Mucosa of stomach (tissue), 1 donor: ENCODE data around the gene OR11G2.
"Not testable (repeated sequence)": the region's sequence is repeated elsewhere in the genome, so short reads cannot be mapped to it uniquely, and the experiment has no call there.

Experiments used
- H3K27me3 ChIP-seq: one replicate; pipeline ENCODE4 v1.7.0; 2013; ENCODE audit warnings: mild to moderate bottlenecking, low read length; ENCODE audit not compliant: control insufficient read depth, insufficient read depth
- H3K36me3 ChIP-seq: one replicate; pipeline ENCODE4 v1.7.0; 2013; ENCODE audit warnings: low read length; ENCODE audit not compliant: control insufficient read depth, insufficient read depth
- H3K4me1 ChIP-seq: one replicate; pipeline ENCODE4 v1.7.0; 2013; ENCODE audit warnings: mild to moderate bottlenecking, low read length; ENCODE audit not compliant: control insufficient read depth, insufficient read depth
- H3K4me3 ChIP-seq: one replicate; pipeline ENCODE4 v1.7.0; 2013; ENCODE audit warnings: low read length
- H3K9ac ChIP-seq: one replicate; pipeline ENCODE4 v1.7.0; 2013; ENCODE audit warnings: mild to moderate bottlenecking, low read length, moderate library complexity
- H3K9me3 ChIP-seq: one replicate; pipeline ENCODE4 v1.7.0; 2013; ENCODE audit warnings: mild to moderate bottlenecking, low read length, moderate library complexity; ENCODE audit not compliant: control insufficient read depth
- donor health status: Pancreatic carcinoma.

The OR11G2 gene, protein sequence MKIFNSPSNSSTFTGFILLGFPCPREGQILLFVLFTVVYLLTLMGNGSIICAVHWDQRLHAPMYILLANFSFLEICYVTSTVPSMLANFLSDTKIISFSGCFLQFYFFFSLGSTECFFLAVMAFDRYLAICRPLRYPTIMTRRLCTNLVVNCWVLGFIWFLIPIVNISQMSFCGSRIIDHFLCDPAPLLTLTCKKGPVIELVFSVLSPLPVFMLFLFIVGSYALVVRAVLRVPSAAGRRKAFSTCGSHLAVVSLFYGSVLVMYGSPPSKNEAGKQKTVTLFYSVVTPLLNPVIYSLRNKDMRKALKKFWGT

DNA sequence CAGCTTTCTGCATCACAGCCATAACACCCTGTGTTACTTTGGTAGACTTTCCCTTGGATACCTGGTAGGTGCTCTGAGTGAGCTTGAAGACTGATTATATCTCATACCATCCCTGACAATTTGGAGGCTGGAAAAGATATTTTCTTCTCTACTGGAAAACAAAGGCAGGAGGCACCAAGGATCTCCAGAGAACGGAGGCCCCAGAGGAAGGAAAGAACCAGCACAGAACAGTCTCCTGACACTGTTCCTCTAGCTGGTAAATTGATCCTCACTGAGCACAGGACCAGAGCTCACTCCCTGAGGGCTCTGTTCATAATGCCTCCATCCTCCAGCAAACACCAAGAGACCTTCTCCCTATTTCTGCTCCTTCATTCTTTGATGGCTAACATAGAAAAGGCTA is at the start of gene OR11G2:
Gene OR11G2, plus strand, starts transcription at position 301 of the 400 bp plus-strand sequence. CDS start 6,542 bp downstream, outside the sequence.
- Histone ChIP-seq H3K9me3 (no peaks in the 10 kb centered on the region), H3K4me3 (no peak within 1 kb of the TSS)

DNA sequence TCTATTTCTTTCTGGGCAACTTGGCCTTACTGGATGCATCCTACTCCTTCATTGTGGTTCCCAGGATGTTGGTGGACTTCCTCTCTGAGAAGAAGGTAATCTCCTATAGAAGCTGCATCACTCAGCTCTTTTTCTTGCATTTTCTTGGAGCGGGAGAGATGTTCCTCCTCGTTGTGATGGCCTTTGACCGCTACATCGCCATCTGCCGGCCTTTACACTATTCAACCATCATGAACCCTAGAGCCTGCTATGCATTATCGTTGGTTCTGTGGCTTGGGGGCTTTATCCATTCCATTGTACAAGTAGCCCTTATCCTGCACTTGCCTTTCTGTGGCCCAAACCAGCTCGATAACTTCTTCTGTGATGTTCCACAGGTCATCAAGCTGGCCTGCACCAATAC is 46.8 kb upstream of the OR11G2 start:
- Histone ChIP-seq H3K4me3 (no peak overlapping the region), H3K4me1 (no peaks in the 10 kb centered on the region), H3K36me3 (no peaks in the 10 kb centered on the region), H3K9me3 (no peaks in the 10 kb centered on the region), H3K27me3 (no peaks in the 10 kb centered on the region), H3K9ac (no peak overlapping the region)

More for the DNA sequence above, at the start of gene OR11G2:
- no peaks in the 10 kb centered on the region for H3K4me1 ChIP-seq
- H3K36me3 ChIP-seq, result no peaks in the 10 kb centered on the region
- no peaks in the 10 kb centered on the region for H3K27me3 ChIP-seq
- H3K9ac ChIP-seq, result no peak within 1 kb of the TSS

DNA sequence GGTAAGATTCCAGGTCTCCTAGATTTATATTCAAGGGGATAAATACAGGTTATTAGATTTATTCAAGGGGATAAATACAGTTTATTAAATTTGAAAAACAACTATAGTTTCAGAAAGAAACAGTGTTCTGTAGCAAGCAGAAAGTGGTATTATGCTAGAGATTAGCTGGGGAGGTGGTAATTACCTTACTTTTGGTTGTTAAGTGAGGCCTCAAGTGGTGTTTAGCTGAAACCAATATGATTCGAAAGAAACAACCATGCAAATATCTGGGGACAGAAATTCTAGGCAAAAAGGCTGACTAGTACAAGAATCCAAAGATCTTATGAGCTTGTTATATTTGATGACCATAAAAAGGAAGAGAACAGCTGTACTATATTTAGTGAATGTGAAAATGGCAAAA is 45.9 kb upstream of the OR11G2 start:
- Histone ChIP-seq H3K27me3 (no peaks in the 10 kb centered on the region), H3K36me3 (no peaks in the 10 kb centered on the region), H3K4me1 (no peaks in the 10 kb centered on the region), H3K9me3 (no peaks in the 10 kb centered on the region), H3K4me3 (no peak overlapping the region), H3K9ac (no peak overlapping the region)

DNA sequence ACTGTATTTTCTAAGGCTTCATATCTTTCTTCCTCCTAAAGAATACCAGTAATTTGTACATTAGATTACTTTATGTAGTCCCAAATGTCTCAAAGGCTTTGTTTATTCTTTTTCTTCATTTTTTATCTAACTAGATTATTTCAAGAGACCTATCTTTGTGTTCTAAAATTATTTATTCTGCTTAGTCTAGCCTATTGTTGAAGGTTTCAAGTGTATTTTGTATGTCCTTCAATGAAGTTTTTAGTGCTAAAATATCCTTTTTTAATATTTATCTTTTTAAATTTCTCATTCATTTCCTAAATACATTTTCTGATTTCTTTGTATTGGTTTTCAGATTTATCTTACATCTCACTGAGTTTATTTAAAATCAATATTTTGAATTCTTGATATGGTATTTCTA is 26.2 kb upstream of the OR11G2 start:
- H3K36me3 ChIP-seq, result no peaks in the 10 kb centered on the region
- H3K9me3 ChIP-seq, result no peaks in the 10 kb centered on the region
- H3K9ac ChIP-seq, result no peak overlapping the region
- H3K27me3 ChIP-seq, result no peaks in the 10 kb centered on the region
- no peaks in the 10 kb centered on the region for H3K4me1 ChIP-seq
- H3K4me3 ChIP-seq, result no peak overlapping the region

DNA sequence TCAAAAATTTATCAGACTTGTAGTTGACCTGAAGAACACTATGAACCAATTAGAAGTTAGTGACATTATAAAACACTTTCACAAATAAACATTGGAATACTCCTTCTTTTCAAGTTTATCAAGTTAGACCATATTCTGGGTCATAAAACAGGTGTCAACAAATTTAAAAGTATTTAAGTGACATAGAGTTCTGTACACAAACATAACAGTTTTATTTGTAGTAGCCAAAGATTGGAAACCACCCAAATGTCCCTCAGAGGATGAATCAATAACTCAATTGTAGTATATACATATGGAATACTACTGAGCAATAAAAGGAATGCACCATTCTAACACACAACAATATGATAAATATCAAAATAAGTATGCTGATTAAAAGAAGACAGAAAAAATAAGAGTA is 23.6 kb upstream of the OR11G2 start:
- no peak overlapping the region for H3K4me3 ChIP-seq
- no peaks in the 10 kb centered on the region for H3K36me3 ChIP-seq
- H3K9me3 ChIP-seq, result no peaks in the 10 kb centered on the region
- no peaks in the 10 kb centered on the region for H3K27me3 ChIP-seq
- no peaks in the 10 kb centered on the region for H3K4me1 ChIP-seq
- H3K9ac ChIP-seq, result no peak overlapping the region

GRCh38 chr14:20169852-20170251 is 20.8 kb upstream of the OR11G2 start:
- not testable (repeated sequence) for H3K27me3 ChIP-seq, H3K9me3 ChIP-seq

DNA sequence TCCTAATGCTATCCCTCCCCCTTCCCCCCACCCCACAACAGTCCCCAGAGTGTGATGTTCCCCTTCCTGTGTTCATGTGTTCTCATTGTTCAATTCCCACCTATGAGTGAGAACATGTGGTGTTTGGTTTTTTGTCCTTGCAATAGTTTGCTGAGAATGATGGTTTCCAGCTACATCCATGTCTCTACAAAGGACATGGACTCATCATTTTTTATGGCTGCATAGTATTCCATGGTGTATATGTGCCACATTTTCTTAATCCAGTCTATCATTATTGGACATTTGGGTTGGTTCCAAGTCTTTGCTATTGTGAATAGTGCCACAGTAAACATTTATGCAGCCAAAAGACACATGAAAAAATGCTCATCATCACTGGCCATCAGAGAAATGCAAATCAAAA is 16.5 kb upstream of the OR11G2 start:
- not testable (repeated sequence) for H3K4me3 ChIP-seq, H3K9me3 ChIP-seq, H3K9ac ChIP-seq, H3K4me1 ChIP-seq, H3K36me3 ChIP-seq, H3K27me3 ChIP-seq

More at GRCh38 chr14:20169852-20170251, 20.8 kb upstream of the OR11G2 start:
- not testable (repeated sequence) for H3K9ac ChIP-seq, H3K4me3 ChIP-seq, H3K36me3 ChIP-seq, H3K4me1 ChIP-seq

DNA sequence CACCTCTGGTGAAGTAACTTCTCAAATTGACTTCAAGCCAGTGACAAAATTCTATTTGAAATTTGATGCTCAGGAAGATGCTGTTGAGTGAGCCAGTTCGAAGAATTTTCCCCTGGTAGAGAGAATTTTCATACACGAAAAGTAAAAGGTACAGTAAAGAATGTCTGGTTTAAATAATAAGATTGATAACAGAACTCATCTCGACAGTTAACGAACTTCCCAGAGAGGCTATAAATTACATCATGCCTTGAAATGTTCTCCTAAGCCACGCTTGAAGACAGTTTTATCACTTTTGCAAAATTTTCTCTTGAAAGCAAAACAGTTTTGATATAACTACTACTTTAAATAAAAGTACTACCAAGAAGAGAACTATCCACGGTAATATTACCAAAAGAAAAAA is 14.4 kb upstream of the OR11G2 start:
- Histone ChIP-seq H3K4me3 (no peak overlapping the region), H3K36me3 (no peaks in the 10 kb centered on the region), H3K9me3 (no peaks in the 10 kb centered on the region), H3K9ac (no peak overlapping the region), H3K27me3 (no peaks in the 10 kb centered on the region), H3K4me1 (peaks cover 10% of the 10 kb centered on the region)

GRCh38 chr14:20177433-20177974 is 13.2 kb upstream of the OR11G2 start:
- Histone ChIP-seq H3K9me3 (no peaks in the 10 kb centered on the region), H3K4me3 (no peak overlapping the region), H3K4me1 (peaks cover 10% of the 10 kb centered on the region), H3K36me3 (no peaks in the 10 kb centered on the region), H3K27me3 (no peaks in the 10 kb centered on the region), H3K9ac (no peak overlapping the region)

DNA sequence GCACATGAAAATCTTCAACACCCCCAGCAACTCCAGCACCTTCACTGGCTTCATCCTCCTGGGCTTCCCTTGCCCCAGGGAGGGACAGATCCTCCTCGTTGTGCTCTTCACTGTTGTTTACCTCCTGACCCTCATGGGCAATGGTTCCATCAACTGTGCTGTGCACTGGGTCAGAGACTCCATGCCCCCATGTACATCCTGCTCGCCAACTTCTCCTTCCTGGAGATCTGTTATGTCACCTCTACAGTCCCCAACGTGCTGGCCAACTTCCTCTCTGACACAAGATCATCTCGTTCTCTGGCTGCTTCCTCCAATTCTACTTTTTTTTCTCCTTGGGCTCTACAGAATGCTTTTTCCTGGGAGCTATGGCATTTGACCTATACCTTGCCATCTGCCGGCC is 11.5 kb upstream of the OR11G2 start:
- peaks cover 10% of the 10 kb centered on the region for H3K4me1 ChIP-seq
- no peak overlapping the region for H3K9ac ChIP-seq
- no peaks in the 10 kb centered on the region for H3K27me3 ChIP-seq
- H3K36me3 ChIP-seq, result no peaks in the 10 kb centered on the region
- H3K4me3 ChIP-seq, result no peak overlapping the region
- H3K9me3 ChIP-seq, result no peaks in the 10 kb centered on the region

DNA sequence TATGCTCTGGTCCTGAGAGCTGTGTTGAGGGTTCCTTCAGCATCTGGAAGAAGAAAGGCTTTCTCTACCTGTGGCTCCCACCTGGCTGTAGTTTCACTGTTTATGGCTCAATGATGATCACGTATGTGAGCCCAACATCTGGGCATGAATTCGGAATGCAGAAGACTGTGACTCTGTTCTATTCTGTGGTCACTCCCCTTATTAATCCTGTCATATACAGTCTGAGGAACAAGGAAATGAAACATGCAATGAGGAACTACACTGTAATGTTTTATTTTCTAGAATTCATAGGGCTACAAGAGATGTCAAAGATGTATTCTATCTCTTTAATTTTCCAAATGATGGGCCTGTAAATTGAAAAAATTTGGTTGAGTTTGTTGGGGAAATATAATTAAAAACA is 10.8 kb upstream of the OR11G2 start:
- Histone ChIP-seq H3K27me3 (no peaks in the 10 kb centered on the region), H3K9ac (no peak overlapping the region), H3K4me1 (peaks cover 10% of the 10 kb centered on the region), H3K9me3 (no peaks in the 10 kb centered on the region), H3K36me3 (no peaks in the 10 kb centered on the region), H3K4me3 (no peak overlapping the region)

DNA sequence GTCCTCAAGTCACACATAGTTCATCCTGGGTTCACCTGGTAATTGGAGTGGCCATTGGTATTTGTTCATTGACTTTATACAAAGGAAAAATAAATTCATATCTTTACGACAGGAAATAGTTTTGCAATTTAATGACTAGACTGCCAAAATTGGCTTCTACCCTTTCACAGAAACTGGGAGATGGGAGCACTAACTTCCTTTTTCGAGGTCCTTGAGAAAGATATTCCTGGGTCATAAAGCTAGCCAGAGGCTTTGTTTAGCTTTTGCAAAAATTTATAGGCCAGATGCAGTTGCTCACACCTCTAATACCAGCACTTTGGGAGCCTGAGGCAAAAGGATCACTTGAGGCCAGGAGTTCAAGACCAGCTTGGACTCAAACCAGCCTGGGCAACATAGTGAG is 10.2 kb upstream of the OR11G2 start:
- Histone ChIP-seq H3K9ac (no peak overlapping the region), H3K4me3 (no peak overlapping the region), H3K9me3 (no peaks in the 10 kb centered on the region)

More for the DNA sequence above, 10.2 kb upstream of the OR11G2 start:
- Histone ChIP-seq H3K27me3 (no peaks in the 10 kb centered on the region), H3K4me1 (peaks cover 4% of the 10 kb centered on the region), H3K36me3 (no peaks in the 10 kb centered on the region)
